ENCODE measurements around the gene NCAPG2.

NCAPG2 gene

DNA sequence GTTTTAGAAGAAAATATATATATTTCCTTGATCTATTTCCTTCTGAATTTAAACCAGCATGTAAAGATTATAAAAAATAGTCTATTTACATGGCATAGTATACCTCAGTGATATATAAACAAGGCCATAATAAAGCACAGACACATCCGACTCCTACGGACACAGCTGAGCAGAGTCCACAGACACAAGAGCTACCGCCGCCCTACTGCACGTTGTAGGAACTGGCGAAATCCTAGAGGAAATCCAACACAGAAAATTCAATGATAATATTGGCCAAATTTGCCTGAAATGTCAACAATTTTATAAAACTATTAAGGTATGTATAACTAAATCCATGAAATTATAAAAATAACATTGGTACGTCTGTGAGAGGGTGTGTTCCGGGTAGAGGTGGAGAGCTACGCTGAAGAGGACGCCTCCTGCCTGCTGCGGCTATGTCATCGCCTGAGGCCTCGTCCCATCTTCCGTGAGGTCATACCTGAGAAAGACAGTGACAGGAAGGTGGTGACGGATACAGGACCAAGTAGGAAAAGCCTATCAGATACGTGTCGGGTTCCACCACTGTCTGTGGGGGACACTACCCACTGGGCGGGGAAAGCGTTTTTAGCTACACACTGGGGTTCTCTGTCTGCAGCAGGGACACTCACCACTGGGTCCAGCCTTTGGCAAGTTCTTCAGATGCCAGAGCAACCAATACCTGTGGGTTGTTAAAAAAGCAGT lies 29.3 kb upstream of the NCAPG2 start:
- H3K4me3 ChIP-seq (ENCODE audit: low read depth, low read length): no peak overlapping the region
- TF ChIP-seq, protein P1, sequence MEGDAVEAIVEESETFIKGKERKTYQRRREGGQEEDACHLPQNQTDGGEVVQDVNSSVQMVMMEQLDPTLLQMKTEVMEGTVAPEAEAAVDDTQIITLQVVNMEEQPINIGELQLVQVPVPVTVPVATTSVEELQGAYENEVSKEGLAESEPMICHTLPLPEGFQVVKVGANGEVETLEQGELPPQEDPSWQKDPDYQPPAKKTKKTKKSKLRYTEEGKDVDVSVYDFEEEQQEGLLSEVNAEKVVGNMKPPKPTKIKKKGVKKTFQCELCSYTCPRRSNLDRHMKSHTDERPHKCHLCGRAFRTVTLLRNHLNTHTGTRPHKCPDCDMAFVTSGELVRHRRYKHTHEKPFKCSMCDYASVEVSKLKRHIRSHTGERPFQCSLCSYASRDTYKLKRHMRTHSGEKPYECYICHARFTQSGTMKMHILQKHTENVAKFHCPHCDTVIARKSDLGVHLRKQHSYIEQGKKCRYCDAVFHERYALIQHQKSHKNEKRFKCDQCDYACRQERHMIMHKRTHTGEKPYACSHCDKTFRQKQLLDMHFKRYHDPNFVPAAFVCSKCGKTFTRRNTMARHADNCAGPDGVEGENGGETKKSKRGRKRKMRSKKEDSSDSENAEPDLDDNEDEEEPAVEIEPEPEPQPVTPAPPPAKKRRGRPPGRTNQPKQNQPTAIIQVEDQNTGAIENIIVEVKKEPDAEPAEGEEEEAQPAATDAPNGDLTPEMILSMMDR (IDR thresholded peaks at IDR 0.05; ENCODE audit: low read depth, low read length): no peak

DNA sequence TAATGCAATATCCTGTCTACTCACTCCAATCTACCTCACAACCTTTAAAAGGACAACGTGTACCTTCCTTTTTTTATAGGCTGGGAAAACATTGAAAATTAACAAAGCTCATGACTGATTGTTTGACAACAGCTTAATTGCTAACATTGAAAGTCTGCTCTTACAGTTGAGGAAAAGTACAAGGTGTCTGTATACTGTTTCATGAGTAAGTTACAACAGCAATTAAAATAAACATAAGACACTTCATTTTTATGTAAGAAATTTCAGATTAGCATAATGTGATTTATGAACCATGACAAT lies 28.6 kb upstream of the NCAPG2 start:
- TF ChIP-seq, protein P1 (IDR thresholded peaks at IDR 0.05; ENCODE audit: low read depth, low read length): no peak

DNA sequence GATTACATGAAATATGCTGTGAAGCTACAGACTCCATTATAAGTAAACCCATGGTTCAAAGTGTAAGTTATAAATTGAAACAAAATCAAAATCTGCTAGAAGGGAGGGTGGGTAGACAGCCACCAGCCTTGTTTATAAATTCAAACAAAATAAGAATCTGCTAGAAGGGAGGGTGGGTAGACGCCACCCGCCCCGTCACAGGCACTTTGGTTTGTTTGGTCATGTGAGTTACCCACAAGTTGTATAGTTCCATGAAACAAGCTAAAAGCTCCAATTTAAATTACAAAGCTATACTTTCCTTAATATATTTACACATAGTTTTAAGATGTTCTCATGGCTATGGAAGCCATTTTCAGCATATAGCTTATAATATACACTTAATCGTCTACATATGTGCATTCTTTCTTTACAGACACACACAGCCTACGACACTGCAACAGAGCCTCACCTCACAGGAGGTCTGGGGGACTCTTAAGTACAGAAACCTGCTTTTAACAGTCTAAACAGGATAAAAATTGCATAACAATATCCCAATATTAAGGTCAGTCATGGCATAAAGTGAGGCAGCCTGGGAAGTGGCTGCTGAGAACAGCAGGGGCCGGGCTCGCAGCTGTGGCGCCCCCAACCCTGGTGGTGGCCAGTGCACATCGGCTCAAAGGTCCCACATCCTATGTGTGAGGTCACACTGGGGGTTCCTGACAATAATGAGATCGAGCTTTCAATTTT lies 28.1 kb upstream of the NCAPG2 start:
- no peak overlapping the region for H3K4me3 ChIP-seq (ENCODE audit: low read depth, low read length)
- TF ChIP-seq, protein P1 (IDR thresholded peaks at IDR 0.05; ENCODE audit: low read depth, low read length): no peak

More for the DNA sequence above, 28.6 kb upstream of the NCAPG2 start:
- H3K4me3 ChIP-seq (ENCODE audit: low read depth, low read length): no peak overlapping the region

DNA sequence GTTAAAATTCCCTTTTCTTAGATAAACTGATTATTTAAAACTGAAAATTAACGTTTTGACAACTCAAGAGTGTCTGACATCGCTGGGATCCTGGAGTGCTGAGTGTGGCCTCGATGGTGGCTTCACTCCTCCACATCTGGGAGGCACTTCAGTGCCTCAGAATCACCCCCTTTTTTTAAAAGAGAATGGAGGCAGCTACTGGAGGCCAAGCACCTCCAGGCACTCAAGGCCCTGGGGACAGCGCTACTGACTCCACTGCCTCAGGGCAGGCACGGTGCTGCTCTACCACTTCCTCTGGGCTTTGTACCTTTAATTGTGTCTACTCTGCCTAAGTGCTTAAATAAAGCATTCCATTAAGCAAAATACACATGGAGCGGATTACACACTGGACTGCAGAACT lies 27.2 kb upstream of the NCAPG2 start:
- H3K4me3 ChIP-seq (ENCODE audit: low read depth, low read length): no peak overlapping the region
- TF ChIP-seq, protein P1 (IDR thresholded peaks at IDR 0.05; ENCODE audit: low read depth, low read length): no peak

DNA sequence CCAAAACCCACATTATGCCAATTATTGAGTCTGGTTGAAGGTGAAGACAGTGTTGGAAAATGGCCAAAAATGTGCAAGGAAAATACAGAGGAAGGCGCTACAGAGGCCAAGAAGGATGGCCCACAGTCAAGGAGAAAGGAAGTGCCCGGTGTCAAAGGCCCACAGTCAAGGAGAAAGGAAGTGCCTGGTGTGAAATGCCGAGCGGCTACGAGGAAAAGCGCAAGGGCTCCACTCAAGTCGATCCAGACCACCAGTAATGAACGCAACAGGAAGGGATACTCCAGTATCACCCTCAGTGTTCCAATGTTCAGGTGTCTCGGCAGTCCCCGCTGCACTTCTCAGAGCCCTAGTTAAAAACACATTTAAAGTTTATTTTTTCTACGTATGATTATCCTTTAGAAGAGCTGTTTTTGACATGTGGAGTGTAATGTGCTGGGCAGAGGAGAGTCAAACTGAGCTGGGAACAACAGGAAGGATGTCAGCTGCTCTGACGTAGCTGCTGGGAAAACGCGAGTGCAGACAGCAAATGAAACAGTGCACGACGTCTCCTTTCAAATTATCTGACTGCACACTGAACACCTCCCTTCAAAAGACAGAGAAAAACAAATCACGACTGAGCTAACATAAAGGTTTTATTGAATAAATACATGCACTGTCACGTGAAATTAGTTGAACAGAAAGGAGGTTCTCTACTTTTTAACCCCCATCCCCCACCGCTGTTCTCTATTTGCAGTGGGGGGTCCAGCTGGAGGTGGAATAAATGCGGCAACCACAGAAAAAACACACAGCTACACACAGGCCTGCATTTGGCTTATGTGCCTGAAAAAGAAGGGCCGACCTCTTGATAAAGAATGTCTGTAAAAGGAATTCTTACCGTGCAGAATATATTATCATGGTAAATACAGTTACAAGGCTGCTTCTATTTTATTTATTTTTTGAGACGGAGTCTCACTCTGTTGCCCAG lies 26.1 kb upstream of the NCAPG2 start:
- TF ChIP-seq, protein P1 (IDR thresholded peaks at IDR 0.05; ENCODE audit: low read depth, low read length): no peak
- no peak overlapping the region for H3K4me3 ChIP-seq (ENCODE audit: low read depth, low read length)

DNA sequence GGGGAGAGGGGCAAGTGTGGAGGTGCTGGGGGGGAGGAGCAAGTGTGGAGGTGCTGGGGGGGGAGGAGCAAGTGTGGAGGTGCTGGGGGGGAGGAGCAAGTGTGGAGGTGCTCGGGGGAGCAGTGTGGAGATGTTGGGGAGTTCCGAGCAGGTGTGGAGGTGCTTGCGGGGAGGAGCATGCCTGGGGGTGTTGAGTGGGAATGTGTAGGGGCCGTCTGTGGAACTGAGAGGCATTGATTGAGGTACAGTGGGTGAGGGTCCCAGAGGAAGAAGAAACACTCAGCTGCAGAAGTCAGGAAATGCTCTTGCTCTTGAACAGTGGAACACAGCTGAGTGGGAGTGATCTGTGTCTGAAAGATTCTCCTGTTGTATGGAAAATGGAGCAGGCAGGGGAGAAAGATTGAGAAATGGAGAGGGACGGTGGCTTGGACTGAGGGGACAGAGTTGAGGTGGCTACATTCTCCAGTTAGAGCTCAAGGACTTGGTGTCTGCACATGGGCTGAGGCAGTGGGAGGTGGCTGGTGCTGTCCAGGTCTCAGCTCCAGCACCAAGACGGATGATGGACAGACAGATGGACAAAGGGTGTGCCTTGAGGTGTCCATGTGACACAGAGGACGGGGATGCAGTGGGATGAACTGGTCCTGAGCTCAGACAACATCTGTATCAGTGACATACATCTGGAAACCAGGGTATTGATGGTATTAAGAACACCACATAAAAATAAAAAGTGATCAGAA lies 25.2 kb upstream of the NCAPG2 start:
- no peak overlapping the region for H3K4me3 ChIP-seq (ENCODE audit: low read depth, low read length)
- TF ChIP-seq, protein P1 (IDR thresholded peaks at IDR 0.05; ENCODE audit: low read depth, low read length): no peak

Measured in WI38 (cell line).